Thymus (tissue), 11 donors: ENCODE results near the gene ST6GALNAC6. TPM values are rescaled to one million over a fixed set of nuclear protein-coding genes. Genes with fewer than 3 reads are reported as not detected.

Source experiments
- DNase-seq, 9 donors: peaks; one replicate each; pipeline ENCODE4 v3.0.0-alpha.2; 2013; ENCODE audit warnings: low spot score in 9 of 9, low read depth in 6 of 9, missing footprints in 1 of 9
- H3K27ac ChIP-seq, 2 donors: one replicate each; pipeline ENCODE4 v1.5.1; 2013; ENCODE audit warnings: control low read depth in 1 of 2, low read depth in 1 of 2, low read length in 1 of 2, mild to moderate bottlenecking in 1 of 2, moderate library complexity in 1 of 2
- H3K27me3 ChIP-seq, 2 donors: one replicate each; pipeline ENCODE4 v1.5.1; 2013; ENCODE audit warnings: low read length in 1 of 2; ENCODE audit not compliant: control insufficient read depth in 2 of 2, insufficient read depth in 1 of 2
- H3K36me3 ChIP-seq, 2 donors: one replicate each; pipeline ENCODE4 v1.5.1; 2013; ENCODE audit warnings: low read length in 1 of 2, mild to moderate bottlenecking in 1 of 2, moderate library complexity in 1 of 2; ENCODE audit not compliant: control insufficient read depth in 2 of 2, insufficient read depth in 2 of 2
- H3K4me1 ChIP-seq, 2 donors: one replicate each; pipeline ENCODE4 v1.5.1; 2013; ENCODE audit warnings: low read length in 2 of 2; ENCODE audit not compliant: control insufficient read depth in 2 of 2, insufficient read depth in 2 of 2
- H3K4me3 ChIP-seq, 2 donors: one replicate each; pipeline ENCODE4 v1.5.1; 2013; ENCODE audit warnings: low read length in 2 of 2, control low read depth in 1 of 2, mild to moderate bottlenecking in 1 of 2
- H3K9me3 ChIP-seq, 2 donors: one replicate each; pipeline ENCODE4 v1.5.1; 2013; ENCODE audit warnings: low read length in 1 of 2, mild to moderate bottlenecking in 1 of 2; ENCODE audit not compliant: control insufficient read depth in 2 of 2, insufficient read depth in 1 of 2
- WGBS: extraction: QIAGEN DNeasy Blood & Tissue Kit; methylation state at CpG from one replicate; pipeline ENCODE4 v1.1.7; 2013; 5-methylcytosine and 5-hydroxymethylcytosine counted together
- polyA plus RNA-seq: library from polyadenylated mRNA; stranded (reverse); fragments of 200-250 nt; gene quantifications from one replicate; pipeline ENCODE4 v1.2.3, GENCODE V29; 2013
- total RNA-seq: library from RNA; stranded (reverse); fragments of 120-200 nt; gene quantifications from one replicate; pipeline ENCODE4 v1.2.4, GENCODE V29; 2013
- donor health status: healthy.

Gene ST6GALNAC6
- total and polyA plus RNA-seq, 2 donors: 16.2 to 42.8 TPM

DNA sequence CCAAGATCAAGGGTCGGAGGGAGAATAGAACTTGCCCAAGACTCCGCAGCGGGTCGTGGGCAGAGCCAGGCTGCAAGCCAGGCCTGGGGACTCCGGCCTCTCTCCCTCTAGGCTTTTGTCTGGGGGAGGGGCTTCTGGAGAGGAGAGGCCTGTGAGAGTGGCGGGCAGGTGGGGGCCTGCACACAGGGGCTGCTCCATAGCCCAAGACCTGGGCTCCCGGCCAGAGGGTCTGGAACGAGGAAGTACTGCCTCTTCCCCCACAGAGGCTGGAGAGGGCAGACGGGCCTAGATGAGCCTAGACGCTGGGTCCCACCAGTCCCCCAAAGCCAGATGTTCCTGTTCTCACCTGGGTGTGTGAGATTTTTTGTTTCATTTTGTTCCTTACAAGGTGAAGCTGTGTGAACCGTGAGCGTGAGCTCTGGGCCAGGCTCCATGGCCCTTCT is 5.2 kb upstream of the ST6GALNAC6 start:
- no peak for DNase-seq
- no peaks in the 10 kb centered on the region for H3K9me3 ChIP-seq
- H3K27ac ChIP-seq: peak overlapping the region; percentile 96
- peak overlapping the region; percentile 22 to 27 for H3K4me3 ChIP-seq
- peaks cover 40 to 50% of the 10 kb centered on the region in 2 donors for H3K4me1 ChIP-seq
- H3K27me3 ChIP-seq: no peaks in the 10 kb centered on the region
- 50% methylated on average over 12 of the region's 12 CpGs for WGBS
- peaks cover 12 to 16% of the 10 kb centered on the region in 2 donors for H3K36me3 ChIP-seq

GRCh38 chr9:127903557-127904475 is 4.4 kb upstream of the ST6GALNAC6 start:
- Histone ChIP-seq H3K4me1 (peaks cover 40 to 54% of the 10 kb centered on the region in 2 donors), H3K4me3 (no peak overlapping the region)
- DNase-seq: peak in 3 of 9 donors; percentile 54 to 78 (median 62)

GRCh38 chr9:127898433-127899127 is 823 bp downstream of the ST6GALNAC6 start:
- Histone ChIP-seq H3K4me3 (peak overlapping the region; percentile 65 to 83), H3K27ac (peak overlapping the region; percentile 63 to 69), H3K4me1 (peaks cover 8 to 37% of the 10 kb centered on the region in 2 donors), H3K9me3 (peaks cover 3 to 24% of the 10 kb centered on the region in 2 donors), H3K36me3 (peaks cover 27 to 29% of the 10 kb centered on the region in 2 donors), H3K27me3 (peaks cover 0 to 9% of the 10 kb centered on the region in 2 donors)
- peak in 1 of 9 donors; percentile 43 for DNase-seq
- 42% methylated on average over 32 of the region's 32 CpGs for WGBS

More at GRCh38 chr9:127903557-127904475, 4.4 kb upstream of the ST6GALNAC6 start:
- Histone ChIP-seq H3K9me3 (no peaks in the 10 kb centered on the region), H3K27ac (peak overlapping the region; percentile 96), H3K27me3 (peaks cover 0 to 4% of the 10 kb centered on the region in 2 donors), H3K36me3 (peaks cover 8 to 13% of the 10 kb centered on the region in 2 donors)
- 53% methylated on average over 17 of the region's 17 CpGs for WGBS

DNA sequence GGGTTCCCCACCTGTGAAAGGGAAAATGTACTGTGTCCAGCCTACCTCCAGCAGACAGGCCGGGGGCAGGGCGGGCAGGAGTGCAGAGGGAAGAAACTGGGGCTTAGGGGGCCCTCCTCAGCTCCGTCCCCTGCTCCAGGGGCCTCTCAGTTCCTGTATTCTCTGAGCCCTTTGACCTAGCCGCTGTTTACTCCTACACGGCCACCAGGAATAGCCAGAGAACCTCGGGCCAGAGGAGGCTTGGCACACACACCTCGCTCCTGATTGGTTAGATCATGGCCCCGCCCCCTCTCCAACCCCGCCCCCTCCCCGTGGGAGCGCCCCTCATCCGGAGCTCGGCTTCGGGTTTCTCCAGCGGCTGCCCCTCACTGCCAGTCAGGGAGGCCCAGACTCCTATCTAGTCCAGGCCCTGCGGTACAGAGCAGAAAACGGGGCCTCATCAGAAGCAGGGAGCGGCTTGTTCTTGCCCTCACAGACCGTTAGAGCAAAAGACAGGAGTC is 2.2 kb downstream of the ST6GALNAC6 start:
- Histone ChIP-seq H3K4me3 (no peak overlapping the region), H3K36me3 (peaks cover 38 to 39% of the 10 kb centered on the region in 2 donors), H3K27ac (peak overlapping the region in 1 of 2 donors; percentile 43), H3K4me1 (peaks cover 3 to 31% of the 10 kb centered on the region in 2 donors), H3K9me3 (peaks cover 10 to 34% of the 10 kb centered on the region in 2 donors), H3K27me3 (peaks cover 0 to 9% of the 10 kb centered on the region in 2 donors)
- WGBS: 32% methylated on average over 19 of the region's 19 CpGs
- peak in 2 of 9 donors; percentile 30 to 66 for DNase-seq

GRCh38 chr9:127896395-127897192 is 2.8 kb downstream of the ST6GALNAC6 start:
- Histone ChIP-seq H3K27ac (no peak overlapping the region), H3K4me3 (no peak overlapping the region), H3K9me3 (peaks cover 10 to 34% of the 10 kb centered on the region in 2 donors), H3K4me1 (peaks cover 3 to 31% of the 10 kb centered on the region in 2 donors), H3K36me3 (peaks cover 38 to 39% of the 10 kb centered on the region in 2 donors), H3K27me3 (peaks cover 0 to 9% of the 10 kb centered on the region in 2 donors)
- no peak for DNase-seq
- 93% methylated on average over 16 of the region's 16 CpGs for WGBS

- Histone ChIP-seq H3K27ac (no peak overlapping the region), H3K9me3 (peaks cover 10 to 34% of the 10 kb centered on the region in 2 donors), H3K4me3 (no peak overlapping the region), H3K4me1 (peaks cover 3 to 31% of the 10 kb centered on the region in 2 donors), H3K27me3 (peaks cover 0 to 9% of the 10 kb centered on the region in 2 donors), H3K36me3 (peaks cover 39 to 41% of the 10 kb centered on the region in 2 donors)
- no peak for DNase-seq
- WGBS: 97% methylated on average over 8 of the region's 8 CpGs
These were observed 3.6 kb downstream of the ST6GALNAC6 start for GRCh38 chr9:127895811-127896210.

GRCh38 chr9:127893392-127893791 is 6.0 kb downstream of the ST6GALNAC6 start:
- peaks cover 49 to 50% of the 10 kb centered on the region in 2 donors for H3K36me3 ChIP-seq
- peaks cover 10 to 34% of the 10 kb centered on the region in 2 donors for H3K9me3 ChIP-seq

DNA sequence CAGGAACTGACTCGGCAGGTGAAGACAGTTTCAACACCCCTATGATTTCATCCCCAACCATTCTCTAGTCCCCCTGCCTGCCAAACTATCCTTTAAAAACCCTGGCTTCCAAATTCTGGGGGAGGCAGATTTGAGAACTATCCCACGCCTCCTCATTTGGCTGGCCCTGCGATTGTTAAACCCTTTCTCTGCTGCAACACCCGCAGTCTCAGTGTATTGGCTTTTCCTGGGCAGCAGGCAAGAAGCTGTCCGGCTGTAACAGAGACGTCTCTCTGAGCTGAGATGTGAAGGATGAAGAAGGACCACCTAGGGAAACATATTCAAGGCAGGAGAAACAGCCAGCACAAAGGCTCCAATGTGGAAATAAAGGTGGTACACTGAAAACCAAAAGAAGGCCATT is 6.6 kb downstream of the ST6GALNAC6 start:
- H3K27ac ChIP-seq: no peak overlapping the region
- no peaks in the 10 kb centered on the region for H3K27me3 ChIP-seq
- peaks cover 1 to 12% of the 10 kb centered on the region in 2 donors for H3K4me1 ChIP-seq
- H3K4me3 ChIP-seq: no peak overlapping the region
- peaks cover 10 to 34% of the 10 kb centered on the region in 2 donors for H3K9me3 ChIP-seq
- H3K36me3 ChIP-seq: peaks cover 50 to 51% of the 10 kb centered on the region in 2 donors
- 98% methylated on average over 6 of the region's 6 CpGs for WGBS
- no peak for DNase-seq

More at GRCh38 chr9:127893392-127893791, 6.0 kb downstream of the ST6GALNAC6 start:
- Histone ChIP-seq H3K4me3 (no peak overlapping the region), H3K27ac (no peak overlapping the region), H3K4me1 (peaks cover 3 to 16% of the 10 kb centered on the region in 2 donors), H3K27me3 (peaks cover 0 to under 1% of the 10 kb centered on the region in 2 donors)
- WGBS: 98% methylated on average over 4 of the region's 4 CpGs
- DNase-seq: no peak
